GM19438 (cell line): Measurements from ENCODE around the gene GVQW3.

Source experiments
- ATAC-seq: cut with Tn5 transposase; IDR thresholded peaks from one replicate; pipeline ENCODE4 v1.9.1; 2021; ENCODE audit warnings: low read depth; ENCODE audit not compliant: unreplicated experiment

GVQW3 gene

GRCh38 chr11:76444384-76445120 lies 63.4 kb downstream of the GVQW3 start, which contains the start of gene EMSY:
Gene EMSY (plus strand): TSS chr11:76445018. CDS start chr11:76446939, 1,921 bp downstream.
- peak; percentile 91 for ATAC-seq

GRCh38 chr11:76445121-76446084 lies 64.3 kb downstream of the GVQW3 start:
- peak; percentile 27 for ATAC-seq

GRCh38 chr11:76448506-76448905 lies 67.4 kb downstream of the GVQW3 start:
- no peak for ATAC-seq

DNA sequence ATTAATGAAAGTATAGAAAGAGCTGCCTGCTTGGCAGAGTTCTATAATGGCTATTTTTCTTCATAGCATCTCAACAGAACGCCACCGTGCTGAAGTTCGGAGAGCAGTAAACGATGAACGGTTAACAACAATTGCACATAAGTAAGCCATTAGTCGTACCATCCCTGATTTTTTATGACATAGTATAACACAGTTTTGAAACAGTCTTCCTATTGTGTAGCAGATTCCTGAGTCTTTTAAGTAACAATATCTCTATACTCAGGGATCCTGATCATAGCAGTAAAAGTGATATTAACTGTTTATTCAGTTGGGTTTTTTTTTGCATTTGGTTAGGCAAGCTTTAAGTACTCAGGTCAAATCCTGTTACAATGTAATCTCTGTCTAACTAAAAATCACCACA lies 72.1 kb downstream of the GVQW3 start:
- no peak for ATAC-seq

DNA sequence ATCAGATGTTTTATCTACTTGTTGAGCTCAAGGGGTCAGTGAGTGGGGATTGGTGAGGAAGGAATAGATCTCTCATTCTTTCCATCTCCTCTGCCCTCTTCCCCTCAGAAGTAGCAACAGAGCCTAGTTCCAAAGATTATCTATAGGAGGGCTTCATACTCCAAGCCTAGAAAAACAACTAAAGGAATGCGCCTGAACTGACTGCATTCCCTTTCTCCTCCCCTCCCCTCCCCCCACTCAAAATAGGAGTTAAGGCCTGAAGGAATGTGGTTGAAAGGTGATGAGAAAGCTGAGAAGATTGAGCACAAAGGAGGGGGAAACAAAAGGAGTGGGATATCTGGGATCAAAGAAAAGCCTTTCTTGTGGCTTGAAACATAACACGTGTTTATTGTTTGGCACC lies 74.2 kb downstream of the GVQW3 start:
- no peak for ATAC-seq

DNA sequence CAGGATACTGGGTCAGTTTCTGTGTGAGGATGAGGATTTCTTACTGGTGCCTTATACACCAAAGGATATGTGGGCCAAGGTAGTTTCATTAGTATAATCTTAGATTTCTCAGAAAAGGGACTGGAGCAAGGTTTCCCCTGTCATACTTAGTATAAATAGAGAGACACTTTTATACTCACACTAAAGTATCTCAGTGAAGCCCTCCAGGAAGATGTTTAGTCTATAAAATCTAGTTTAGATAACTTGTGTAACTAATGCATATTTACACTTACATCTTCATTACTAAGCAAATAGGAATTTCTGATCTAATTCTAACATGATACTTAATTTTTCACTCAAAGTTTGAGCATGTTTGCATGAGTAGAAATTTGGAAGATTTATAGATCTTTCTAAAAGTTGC lies 74.8 kb downstream of the GVQW3 start:
- no peak for ATAC-seq

DNA sequence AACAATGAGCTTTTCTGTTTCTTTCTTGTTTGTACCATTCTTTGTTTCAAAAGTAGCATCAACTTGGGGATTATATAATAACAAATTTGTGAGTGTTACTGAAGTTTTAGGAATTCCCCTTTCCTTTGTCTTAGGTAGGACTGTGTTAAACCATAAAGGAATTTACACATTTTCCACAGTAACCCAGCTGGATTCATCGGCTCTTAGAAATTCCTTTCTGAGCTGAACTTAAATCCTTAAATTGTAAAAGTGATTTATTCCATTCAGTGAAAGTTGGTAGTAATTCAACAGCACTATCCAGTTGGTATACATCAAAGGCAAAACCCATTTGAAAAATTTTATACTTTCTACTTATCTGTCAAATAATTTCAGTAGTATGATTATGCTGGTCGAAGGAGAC lies 75.4 kb downstream of the GVQW3 start:
- no peak for ATAC-seq
